DND-41 (cell line): ENCODE results near the gene CD37.

Experiments used
- CTCF ChIP-seq: IDR thresholded peaks from 2 replicates; pipeline ENCODE4 v1.5.1; 2012; ENCODE audit warnings: borderline replicate concordance, low read length, moderate library complexity, mild to moderate bottlenecking; ENCODE audit not compliant: poor library complexity, severe bottlenecking; ENCODE audit errors: extremely low read depth
- EZH2 ChIP-seq: IDR thresholded peaks from 3 replicates; pipeline ENCODE4 v1.6.1; 2012; ENCODE audit warnings: borderline replicate concordance, low read depth, mild to moderate bottlenecking, moderate library complexity, low read length, inconsistent platforms; ENCODE audit not compliant: severe bottlenecking

GRCh38 chr19:49387936-49388372, 52.7 kb downstream of the CD37 start, which contains the start of gene KASH5:
- TF ChIP-seq CTCF (no peak), EZH2 (no peak)
